ENCODE results near the gene MICB.

GRCh38 chr6:31531162-31531561 is 33.2 kb downstream of the MICB start:
- TF ChIP-seq CTCF (IDR thresholded peaks at IDR 0.05) (no peak), POLR2AphosphoS5 (IDR thresholded peaks at IDR 0.05) (no peak), POLR2A (IDR thresholded peaks at IDR 0.05) (no peak), EP300 (IDR thresholded peaks at IDR 0.05) (no peak)
